NCI-H128 (cell line): ENCODE measurements around the gene OTUD5.

ENCODE experiments used
- DNase-seq: peaks from one replicate; lab custom pipeline; 2025; ENCODE audit not compliant: unreplicated experiment; lab: John Stamatoyannopoulos, UW

OTUD5 gene

GRCh38 chrX:48974033-48974432 lies 16.6 kb upstream of the OTUD5 start:
- DNase-seq: no peak

- no peak for DNase-seq
Measured at GRCh38 chrX:48972220-48973164, 15.1 kb upstream of the OTUD5 start.

GRCh38 chrX:48971249-48972219 lies 14.1 kb upstream of the OTUD5 start, which contains the start of gene KCND1:
KCND1 (minus strand) TSS chrX:48971844; CDS start chrX:48970271, 1,573 bp downstream.
- no peak for DNase-seq

DNA sequence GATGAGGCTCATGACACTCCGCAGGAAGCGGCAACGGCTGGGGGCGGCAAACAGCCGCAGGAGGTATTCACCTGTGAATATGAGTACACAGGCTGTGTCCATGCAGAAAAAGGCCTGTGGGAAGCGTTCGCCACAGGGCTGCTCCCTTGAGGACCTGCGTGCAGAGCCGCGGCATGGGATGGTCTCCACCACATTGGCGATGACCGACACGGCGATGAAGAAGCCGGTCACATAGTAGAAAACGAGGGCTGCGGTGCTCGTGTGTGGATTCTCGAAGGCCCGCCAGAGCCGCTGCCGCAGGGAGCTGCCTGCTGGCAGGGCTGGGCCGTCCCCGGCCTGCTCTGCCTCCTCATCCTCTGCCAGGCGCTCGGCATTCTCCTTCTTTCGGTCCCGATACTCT lies 12.1 kb upstream of the OTUD5 start:
- DNase-seq: no peak

GRCh38 chrX:48968377-48968776 lies 11.0 kb upstream of the OTUD5 start:
- no peak for DNase-seq

GRCh38 chrX:48966796-48967579 lies 9.6 kb upstream of the OTUD5 start:
- DNase-seq: no peak

DNA sequence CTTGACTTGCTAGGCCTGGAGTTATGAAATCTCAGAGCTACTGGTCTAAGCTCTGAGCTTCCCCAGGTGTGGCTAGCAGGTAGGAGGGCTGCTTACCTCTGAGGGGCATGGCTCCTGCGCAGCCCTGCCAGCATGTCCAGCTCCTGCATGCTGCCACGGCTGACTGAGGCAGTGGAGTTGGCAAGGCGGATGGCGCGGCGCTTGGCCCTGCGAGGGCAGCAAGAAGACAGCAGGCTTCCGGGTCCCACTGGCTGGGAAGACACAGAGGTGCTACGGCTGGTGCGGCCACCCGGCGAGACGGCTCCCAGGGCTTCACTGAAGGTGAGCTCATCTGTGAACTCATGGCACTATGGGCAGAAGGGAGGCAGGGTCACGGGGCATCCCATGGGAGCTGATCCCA lies 8.6 kb upstream of the OTUD5 start:
- no peak for DNase-seq

DNA sequence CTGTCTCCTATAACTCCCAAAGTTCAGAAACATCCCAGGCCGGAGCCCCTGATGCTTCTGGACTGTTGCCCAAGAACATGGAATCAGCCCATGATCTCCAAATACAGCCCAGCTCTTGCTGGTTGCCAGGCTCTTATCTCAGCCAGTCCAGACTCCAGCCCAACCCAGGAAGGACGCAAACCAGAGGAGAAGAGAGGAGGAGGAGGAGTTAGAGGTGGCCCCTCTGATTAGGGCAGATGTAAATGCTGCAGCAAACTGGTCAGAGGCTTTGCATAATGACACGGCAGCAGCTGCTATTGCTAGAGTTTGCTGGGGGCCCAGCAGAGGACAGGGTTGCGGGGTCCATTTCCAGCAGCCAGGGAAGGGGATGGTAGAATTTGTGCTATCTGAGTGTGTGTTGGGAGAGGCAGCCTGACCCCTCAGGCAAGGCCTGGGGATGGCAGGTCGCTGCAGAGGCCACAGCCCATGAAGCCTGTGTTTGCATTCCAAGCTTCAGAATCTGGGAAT lies 4.2 kb upstream of the OTUD5 start:
- DNase-seq: no peak

GRCh38 chrX:48960291-48960690 lies 2.9 kb upstream of the OTUD5 start:
- no peak for DNase-seq

- DNase-seq: no peak
Measured at GRCh38 chrX:48958635-48959094, 1.3 kb upstream of the OTUD5 start.

GRCh38 chrX:48957827-48958634 lies 624 bp upstream of the OTUD5 start:
- DNase-seq: peak; percentile 95

- no peak for DNase-seq
Measured at GRCh38 chrX:48956728-48957414, 536 bp downstream of the OTUD5 start.

DNA sequence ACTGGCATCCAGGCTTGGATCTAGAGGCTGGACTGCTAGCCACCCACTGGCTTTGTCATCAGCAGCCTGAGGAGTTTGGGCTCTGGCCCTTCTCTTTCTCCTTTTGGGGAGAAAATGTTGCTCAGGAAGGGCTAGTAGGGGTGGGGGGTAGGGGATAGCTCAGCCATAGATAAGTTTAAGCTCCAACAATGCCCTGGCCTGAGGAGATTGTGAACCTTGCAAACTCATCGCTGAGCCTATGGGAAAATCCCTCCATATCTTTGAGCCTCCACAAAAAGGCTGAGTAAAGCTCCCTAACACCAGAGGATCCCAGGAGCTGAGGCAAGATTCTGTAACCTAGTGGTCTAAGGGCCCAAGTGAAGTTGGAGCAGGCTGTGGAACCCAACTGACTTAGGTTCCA lies 8.8 kb downstream of the OTUD5 start:
- DNase-seq: no peak

DNA sequence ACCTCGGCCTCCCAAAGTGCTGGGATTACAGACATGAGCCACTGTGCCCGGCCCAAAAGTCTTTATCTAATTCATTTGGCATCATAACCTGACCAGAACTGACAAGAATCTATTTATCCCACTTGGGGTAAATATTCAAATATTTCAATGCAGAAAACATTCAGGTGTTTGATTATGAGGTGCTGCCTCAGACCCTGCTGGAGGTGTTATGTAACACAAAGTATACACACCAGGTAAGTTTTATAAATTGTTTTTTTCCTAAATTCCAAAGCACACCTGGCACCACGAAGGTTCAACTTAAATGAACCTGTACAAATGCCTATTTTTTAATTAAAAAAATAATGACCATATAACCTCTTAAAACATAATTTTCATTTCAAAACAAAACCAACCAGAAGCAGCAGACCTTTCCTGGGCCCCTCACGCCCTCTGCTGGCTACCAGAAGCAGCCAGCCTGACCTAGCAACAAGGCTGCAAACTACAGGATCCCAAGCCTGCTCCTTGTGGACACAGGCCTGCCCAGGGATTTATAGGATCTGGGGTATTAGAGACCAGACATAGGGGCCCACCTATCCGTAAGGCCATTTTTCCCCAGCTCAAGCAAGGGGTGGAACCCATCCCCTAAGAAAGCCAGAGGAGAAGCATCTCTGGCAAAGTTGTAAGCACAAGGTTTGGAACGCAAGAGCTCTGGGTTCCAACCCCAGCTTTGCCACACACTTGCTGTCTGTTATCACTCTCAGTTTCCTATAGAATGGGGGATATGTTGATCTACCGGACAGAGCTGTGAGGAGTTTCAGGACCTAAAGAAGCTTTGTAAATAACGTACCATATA lies 11.7 kb downstream of the OTUD5 start:
- peak; percentile 2 for DNase-seq

- no peak for DNase-seq
Measured at GRCh38 chrX:48942895-48943294, 14.5 kb downstream of the OTUD5 start.

DNA sequence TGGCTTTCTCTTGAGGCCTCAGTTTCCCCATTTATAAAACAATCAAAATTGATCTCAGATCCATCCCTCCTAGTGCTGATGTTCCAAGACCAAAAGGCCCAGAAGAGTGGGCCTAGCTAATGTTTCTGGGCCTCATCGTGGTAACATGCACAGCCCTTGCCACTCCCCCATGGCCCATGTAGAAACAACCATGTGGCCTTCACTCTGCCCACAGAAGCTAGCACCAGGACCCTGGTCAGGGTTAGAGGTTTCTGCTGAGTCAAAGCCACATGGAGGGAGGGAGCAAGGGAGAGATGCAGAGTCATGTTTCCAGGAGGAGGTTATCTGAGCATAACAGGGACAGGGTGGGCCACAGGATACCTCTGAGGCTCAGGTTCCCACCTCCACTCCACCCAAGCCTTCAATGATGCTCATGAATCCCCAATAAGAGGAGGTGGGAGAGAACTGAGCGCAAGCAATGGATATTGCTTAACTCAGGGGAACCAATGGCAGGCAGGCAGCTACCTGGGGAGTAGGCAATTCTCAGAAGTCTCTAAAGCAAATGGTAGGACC lies 16.9 kb downstream of the OTUD5 start:
- DNase-seq: no peak

DNA sequence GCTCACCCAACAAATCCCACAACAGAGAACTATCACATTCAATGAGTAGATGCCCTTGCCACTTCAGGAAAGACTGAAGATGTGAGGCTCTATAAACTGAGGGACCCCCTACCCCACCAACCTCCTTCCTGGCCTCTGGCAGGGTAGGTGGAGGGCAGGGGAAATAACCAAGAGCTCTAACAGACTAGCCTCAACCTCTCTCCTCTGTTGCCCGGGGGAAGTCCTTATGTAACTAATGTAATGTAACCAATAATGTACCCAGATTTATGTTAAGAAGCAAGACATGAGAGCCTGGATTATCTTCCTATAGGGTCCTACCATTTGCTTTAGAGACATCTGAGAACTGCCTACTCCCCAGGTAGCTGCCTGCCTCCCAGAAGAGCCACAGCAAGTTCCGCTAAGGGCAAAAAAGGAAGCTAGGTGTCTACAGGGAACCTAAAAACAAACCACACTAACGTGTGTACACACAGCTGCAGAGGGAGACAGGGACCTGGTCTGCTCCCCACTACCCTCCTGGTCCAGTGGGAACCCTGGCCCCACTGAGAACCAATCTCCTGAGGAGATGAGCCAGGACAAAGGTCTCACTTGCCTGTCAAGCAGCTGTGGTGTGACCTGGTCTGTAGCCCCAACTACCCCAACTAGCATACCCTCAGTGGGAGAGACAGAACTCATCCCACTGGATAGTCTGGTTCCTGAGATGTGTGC lies 17.7 kb downstream of the OTUD5 start:
- no peak for DNase-seq
